K562 (cell line): ENCODE results near the gene CD4. TPM values are rescaled to one million over a fixed set of nuclear protein-coding genes. Genes with fewer than 3 reads are reported as not detected.
A peak's percentile ranks its signal among the peaks of the same experiment; 100 is the strongest.

ENCODE experiments used
- BRF1 ChIP-seq: IDR thresholded peaks from 3 replicates; pipeline ENCODE4 v1.6.1; 2011; ENCODE audit warnings: borderline replicate concordance, mild to moderate bottlenecking; ENCODE audit not compliant: insufficient read length; ENCODE audit errors: extremely low read depth
- CTCFL ChIP-seq: IDR thresholded peaks from 2 replicates; pipeline ENCODE4 v1.6.1; 2011; ENCODE audit warnings: borderline replicate concordance, low read depth, mild to moderate bottlenecking, moderate library complexity, low read length; ENCODE audit not compliant: insufficient read depth, poor library complexity, severe bottlenecking
- EWSR1 ChIP-seq: fragments of 450-650 bp; IDR thresholded peaks from 2 replicates; pipeline ENCODE4 v1.6.1; 2018; ENCODE audit warnings: borderline replicate concordance, mild to moderate bottlenecking, low read depth, moderate library complexity; ENCODE audit not compliant: partially characterized antibody
- MTA1 ChIP-seq: fragments of 450-650 bp; IDR thresholded peaks from 2 replicates; pipeline ENCODE4 v1.6.1; 2017; ENCODE audit warnings: borderline replicate concordance
- MYC ChIP-seq, 2 experiments: fragments of 250-450 bp in 1 of 2; sonication (Bioruptor Pico) in 1 of 2; IDR thresholded peaks; 2 replicates each; pipeline versions ENCODE4 v1.5.1 to v1.6.1; 2012 to 2021; ENCODE audit warnings: low read depth in 2 of 2, borderline replicate concordance in 1 of 2, improper control_type of control experiment in 1 of 2, low read length in 1 of 2, mild to moderate bottlenecking in 1 of 2, moderate library complexity in 1 of 2
- POLR2B ChIP-seq: fragments of 450-650 bp; IDR thresholded peaks from 2 replicates; pipeline ENCODE4 v1.6.1; 2018; ENCODE audit warnings: low read depth; ENCODE audit not compliant: partially characterized antibody
- TCF15 ChIP-seq: fragments of 250-450 bp; sonication (Bioruptor Pico); IDR thresholded peaks from 2 replicates; pipeline ENCODE4 v1.8.0; 2022; ENCODE audit warnings: moderate library complexity, mild to moderate bottlenecking, inconsistent platforms
- TSC22D4 ChIP-seq: fragments of 450-650 bp; IDR thresholded peaks from 2 replicates; pipeline ENCODE4 v1.6.1; 2016; ENCODE audit warnings: missing genetic modification characterization, missing biosample characterization, control low read depth
- ZBTB17 ChIP-seq: fragments of 450-650 bp; formaldehyde crosslinking; IDR thresholded peaks from 2 replicates; pipeline ENCODE4 v1.4.0; 2020; ENCODE audit warnings: mild to moderate bottlenecking
- ZNF282 ChIP-seq: sonication (generic); formaldehyde crosslinking; IDR thresholded peaks from 2 replicates; pipeline ENCODE4 v1.8.1; 2023; ENCODE audit warnings: missing genetic modification reagents
- polyA plus RNA-seq, 8 experiments: library from polyadenylated mRNA; depleted of rRNA in 4 of 8; stranded (reverse) in 5 of 8; unstranded in 3 of 8; fragments of >200 nt; fragmentation: Nextera tagmentation in 2 of 8; fragmentation: Illumina TruSeq in 1 of 8; extraction: Ambion mirVana in 2 of 8; extraction: Trizol in 1 of 8; gene quantifications; 2 replicates each; pipeline versions ENCODE4 v1.2.1 to v1.2.3, GENCODE V29; 2011 to 2014; ENCODE audit warnings: inconsistent platforms in 1 of 8, missing spikeins in 1 of 8
- total RNA-seq, 7 experiments: library from RNA; depleted of rRNA in 6 of 7; stranded (reverse); fragments of >200 nt in 6 of 7; fragmentation: Illumina TruSeq in 2 of 7; extraction: Trizol in 2 of 7; gene quantifications; 2 replicates each; pipeline versions ENCODE4 v1.2.1 to v1.2.3, GENCODE V29; 2011 to 2021; ENCODE audit warnings: low replicate concordance in 1 of 7
- TF ChIP-seq, protein P1 (sequence below), 2 experiments: fragments of 450-650 bp; IDR thresholded peaks; 2 replicates each; pipeline ENCODE4 v1.6.1; 2016; ENCODE audit warnings: mild to moderate bottlenecking in 2 of 2, borderline replicate concordance in 1 of 2, low read depth in 1 of 2, moderate library complexity in 1 of 2
- TF ChIP-seq, protein P2 (sequence below), 2 experiments: IDR thresholded peaks; 2 replicates each; pipeline ENCODE4 v1.6.1; 2012; ENCODE audit warnings: improper control_type of control experiment in 2 of 2, low read depth in 2 of 2, low read length in 2 of 2, borderline replicate concordance in 1 of 2

CD4 gene
- total and polyA plus RNA-seq, 9 of the 15 experiments (the other 6 are each of a cell fraction or from before 2014, with no cell fraction given), result 0.06 to 0.27 (median 0.09) TPM; not detected in 5

DNA sequence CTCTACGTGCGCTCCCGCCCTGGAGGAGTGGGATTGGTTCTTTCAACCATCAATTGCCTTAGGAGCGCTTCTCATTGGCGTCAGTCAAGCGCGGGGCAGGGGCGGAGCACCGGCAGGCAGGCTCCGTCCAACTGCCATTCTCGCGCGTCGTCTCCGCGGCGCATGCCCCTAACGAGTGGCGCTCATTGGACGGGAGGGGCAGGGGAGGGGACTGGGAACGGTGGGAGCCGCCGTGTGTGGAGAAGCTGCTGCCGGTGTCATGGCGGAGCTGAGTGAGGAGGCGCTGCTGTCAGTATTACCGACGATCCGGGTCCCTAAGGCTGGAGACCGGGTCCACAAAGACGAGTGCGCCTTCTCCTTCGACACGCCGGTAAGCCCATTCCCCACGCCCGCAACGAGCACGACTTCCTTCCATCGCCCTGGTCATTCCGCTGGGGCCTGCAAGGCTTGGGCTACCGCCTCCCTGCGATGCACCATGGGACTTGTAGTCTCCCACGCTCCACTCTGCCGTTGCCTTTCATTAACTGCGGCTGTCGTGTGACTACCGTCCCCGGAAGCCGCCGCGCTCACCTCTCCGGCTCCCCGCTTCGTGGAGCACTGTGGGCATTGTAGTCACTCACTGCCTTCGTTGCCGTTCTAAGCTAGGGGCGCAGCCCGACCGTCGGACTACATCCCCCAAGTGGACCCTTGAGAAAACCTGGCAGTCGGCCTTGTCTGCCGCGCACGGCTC, 62.8 kb downstream of the CD4 start, which contains the start of gene USP5 (continued):
- TF ChIP-seq, protein P1, sequence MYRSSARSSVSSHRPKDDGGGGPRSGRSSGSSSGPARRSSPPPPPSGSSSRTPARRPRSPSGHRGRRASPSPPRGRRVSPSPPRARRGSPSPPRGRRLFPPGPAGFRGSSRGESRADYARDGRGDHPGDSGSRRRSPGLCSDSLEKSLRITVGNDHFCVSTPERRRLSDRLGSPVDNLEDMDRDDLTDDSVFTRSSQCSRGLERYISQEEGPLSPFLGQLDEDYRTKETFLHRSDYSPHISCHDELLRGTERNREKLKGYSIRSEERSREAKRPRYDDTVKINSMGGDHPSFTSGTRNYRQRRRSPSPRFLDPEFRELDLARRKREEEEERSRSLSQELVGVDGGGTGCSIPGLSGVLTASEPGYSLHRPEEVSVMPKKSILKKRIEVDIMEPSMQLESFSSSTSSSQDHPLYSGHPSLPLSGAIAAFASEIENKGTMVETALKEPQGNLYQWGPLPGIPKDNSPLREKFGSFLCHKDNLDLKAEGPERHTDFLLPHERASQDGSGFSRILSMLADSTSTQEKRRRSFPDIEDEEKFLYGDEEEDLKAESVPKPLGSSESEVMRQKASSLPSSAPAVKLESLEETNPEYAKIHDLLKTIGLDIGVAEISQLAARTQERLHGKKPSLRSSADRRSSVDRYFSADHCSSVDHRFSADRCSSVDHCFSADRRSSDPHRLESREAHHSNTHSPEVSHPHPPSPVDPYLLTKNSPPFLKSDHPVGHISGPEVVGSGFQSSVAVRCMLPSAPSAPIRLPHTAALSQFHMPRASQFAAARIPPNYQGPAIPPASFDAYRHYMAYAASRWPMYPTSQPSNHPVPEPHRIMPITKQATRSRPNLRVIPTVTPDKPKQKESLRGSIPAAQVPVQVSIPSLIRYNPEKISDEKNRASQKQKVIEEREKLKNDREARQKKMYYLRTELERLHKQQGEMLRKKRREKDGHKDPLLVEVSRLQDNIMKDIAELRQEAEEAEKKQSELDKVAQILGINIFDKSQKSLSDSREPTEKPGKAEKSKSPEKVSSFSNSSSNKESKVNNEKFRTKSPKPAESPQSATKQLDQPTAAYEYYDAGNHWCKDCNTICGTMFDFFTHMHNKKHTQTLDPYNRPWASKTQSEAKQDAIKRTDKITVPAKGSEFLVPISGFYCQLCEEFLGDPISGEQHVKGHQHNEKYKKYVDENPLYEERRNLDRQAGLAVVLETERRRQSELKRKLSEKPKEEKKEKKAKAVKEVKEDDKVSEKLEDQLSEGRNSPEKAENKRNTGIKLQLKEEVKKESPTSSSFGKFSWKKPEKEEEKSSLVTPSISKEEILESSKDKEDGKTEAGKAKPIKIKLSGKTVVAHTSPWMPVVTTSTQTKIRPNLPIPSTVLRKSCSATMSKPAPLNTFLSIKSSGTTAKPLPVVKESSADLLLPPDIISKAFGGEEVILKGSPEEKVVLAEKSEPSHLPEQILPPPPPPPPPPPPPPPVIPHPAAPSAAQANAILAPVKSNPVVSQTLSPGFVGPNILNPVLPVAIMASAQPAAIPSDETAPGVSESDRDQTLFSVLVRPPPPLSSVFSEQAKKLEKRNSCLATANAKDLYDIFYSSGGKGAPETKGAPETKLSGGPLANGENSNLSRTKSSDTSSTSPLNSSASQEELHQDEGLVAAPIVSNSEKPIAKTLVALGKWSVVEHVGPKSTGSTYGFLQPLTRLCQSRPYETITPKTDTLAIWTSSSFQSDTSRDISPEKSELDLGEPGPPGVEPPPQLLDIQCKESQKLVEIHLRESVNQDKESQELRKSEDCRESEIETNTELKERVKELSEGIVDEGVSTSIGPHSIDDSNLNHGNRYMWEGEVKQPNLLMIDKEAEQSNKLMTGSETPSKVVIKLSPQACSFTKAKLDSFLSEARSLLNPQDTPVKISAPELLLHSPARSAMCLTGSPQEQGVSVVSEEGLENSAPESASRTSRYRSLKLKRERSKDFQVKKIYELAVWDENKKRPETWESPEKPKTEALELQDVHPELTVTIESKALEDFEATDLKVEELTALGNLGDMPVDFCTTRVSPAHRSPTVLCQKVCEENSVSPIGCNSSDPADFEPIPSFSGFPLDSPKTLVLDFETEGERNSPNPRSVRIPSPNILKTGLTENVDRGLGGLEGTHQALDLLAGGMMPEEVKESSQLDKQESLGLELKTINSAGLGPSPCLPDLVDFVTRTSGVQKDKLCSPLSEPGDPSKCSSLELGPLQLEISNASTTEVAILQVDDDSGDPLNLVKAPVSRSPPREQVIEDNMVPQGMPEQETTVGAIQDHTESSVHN (IDR thresholded peaks at IDR 0.05; ENCODE audit: borderline replicate concordance in 1 of 2, low read depth in 1 of 2), result no peak
- TF ChIP-seq TSC22D4 (tag) (no peak), ZBTB17 (CRISPR knock-in tag) (peak; percentile 92), MTA1 (peak; percentile 85; the same call in 1 of the 2 replicates), TCF15 (CRISPR knock-in tag) (peak; percentile 82; the same call in 1 of the 2 replicates), BRF1 (no peak), ZNF282 (CRISPR knock-in tag) (no peak), CTCFL (peak; percentile 1), EWSR1 (no peak), MYC (IDR thresholded peaks at IDR 0.05; ENCODE audit: low read depth, low read length) (peak; percentile 53; the same call in 1 of the 2 replicates), MYC (CRISPR knock-in tag; IDR thresholded peaks at IDR 0.05; ENCODE audit: borderline replicate concordance, low read depth) (no peak), POLR2B (peak; percentile 58)
- TF ChIP-seq, protein P2, sequence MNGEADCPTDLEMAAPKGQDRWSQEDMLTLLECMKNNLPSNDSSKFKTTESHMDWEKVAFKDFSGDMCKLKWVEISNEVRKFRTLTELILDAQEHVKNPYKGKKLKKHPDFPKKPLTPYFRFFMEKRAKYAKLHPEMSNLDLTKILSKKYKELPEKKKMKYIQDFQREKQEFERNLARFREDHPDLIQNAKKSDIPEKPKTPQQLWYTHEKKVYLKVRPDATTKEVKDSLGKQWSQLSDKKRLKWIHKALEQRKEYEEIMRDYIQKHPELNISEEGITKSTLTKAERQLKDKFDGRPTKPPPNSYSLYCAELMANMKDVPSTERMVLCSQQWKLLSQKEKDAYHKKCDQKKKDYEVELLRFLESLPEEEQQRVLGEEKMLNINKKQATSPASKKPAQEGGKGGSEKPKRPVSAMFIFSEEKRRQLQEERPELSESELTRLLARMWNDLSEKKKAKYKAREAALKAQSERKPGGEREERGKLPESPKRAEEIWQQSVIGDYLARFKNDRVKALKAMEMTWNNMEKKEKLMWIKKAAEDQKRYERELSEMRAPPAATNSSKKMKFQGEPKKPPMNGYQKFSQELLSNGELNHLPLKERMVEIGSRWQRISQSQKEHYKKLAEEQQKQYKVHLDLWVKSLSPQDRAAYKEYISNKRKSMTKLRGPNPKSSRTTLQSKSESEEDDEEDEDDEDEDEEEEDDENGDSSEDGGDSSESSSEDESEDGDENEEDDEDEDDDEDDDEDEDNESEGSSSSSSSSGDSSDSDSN (IDR thresholded peaks at IDR 0.05; ENCODE audit: borderline replicate concordance in 1 of 2, low read depth in 2 of 2, low read length in 2 of 2), result no peak
